Activated T-cell treated with anti-CD3 and anti-CD28 coated beads, Interleukin-2, amount 50 U/mL, for 1 hour (primary cell): ENCODE data around the gene BTBD1.

Experiments
- DNase-seq: peaks from one replicate; pipeline ENCODE4 v3.0.0-alpha.2; 2020

The BTBD1 gene

DNA sequence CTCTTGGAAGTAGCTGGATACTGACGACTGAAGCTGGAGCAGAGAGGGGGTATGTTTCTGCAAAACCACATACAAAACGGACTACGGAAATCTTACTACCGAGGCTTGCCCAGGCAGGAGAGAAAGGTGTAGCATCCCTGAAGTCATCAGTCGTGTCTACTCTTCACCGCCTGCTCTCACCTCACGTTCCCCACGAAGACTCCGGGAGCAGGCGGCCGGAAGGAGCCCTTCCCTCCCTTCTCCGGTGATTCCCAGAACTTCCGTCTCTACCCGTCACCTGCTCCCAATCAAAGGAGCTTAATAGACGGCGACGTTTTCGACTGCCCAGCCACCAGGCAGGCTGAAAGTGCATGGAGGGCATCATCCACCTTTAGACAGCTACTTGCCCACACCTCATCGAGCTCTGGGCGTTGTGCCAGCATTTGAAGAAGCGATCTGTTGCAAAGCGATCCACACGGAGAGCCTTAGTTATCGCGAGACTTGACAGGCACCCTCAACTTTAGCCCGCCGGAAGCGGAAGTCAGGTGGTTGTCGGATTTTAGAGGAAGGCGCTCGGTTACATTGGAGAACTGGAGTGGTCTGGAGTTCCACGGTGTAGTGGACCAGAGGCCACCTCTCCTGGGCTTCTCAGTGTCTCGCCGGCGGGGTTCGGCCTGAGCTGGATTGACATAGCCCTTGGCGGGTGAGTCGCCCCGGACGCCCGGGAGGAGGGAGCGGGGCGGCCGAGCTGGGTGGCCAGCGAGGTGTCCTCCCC is 81.2 kb downstream of the BTBD1 start, which contains the start of gene RAMAC:
RAMAC (plus strand) TSS at position 523 of the 754 bp plus-strand sequence. CDS start 2,809 bp downstream, outside the sequence.
- peak; percentile 86 for DNase-seq

- DNase-seq, result no peak
Observed at GRCh38 chr15:82980981-82981380, 86.1 kb downstream of the BTBD1 start.

DNA sequence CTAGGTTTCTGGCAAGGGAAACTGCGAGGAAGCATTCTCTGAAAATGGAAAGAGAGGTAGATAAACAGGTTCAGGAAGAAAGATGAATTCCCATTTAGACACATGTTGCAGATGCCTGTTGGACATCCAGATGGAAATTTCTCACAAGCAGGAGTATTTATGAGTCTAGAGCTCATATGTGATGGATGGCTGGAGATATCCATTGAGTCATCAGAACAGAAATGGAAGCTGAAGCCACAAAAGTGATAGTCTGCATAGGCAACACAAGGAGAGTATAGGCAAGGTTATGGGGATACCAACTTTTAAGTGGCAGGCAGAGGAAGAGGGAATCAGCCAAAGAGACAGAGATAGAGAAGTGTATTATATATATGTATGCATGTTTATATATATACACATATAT is 87.3 kb downstream of the BTBD1 start:
- no peak for DNase-seq

GRCh38 chr15:82978438-82978837 is 88.6 kb downstream of the BTBD1 start:
- no peak for DNase-seq

DNA sequence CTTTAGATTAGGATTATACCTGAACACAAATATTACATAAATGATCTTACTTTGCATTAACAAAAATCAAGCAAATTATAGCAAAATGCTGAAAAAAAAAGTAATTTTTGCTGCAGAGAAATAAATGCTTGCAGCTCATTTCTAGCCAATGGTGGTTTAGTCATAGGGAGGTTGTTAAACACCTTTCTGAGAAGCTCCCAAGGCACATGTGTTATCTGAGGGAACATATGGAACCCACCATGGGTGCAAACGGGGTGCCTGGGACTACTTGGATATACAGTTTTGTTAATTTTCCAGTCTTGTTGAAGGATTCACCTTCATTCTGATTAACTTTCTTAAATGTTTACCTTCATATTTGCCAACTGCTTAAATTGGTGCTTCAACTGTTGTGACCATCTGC is 90.0 kb downstream of the BTBD1 start:
- no peak for DNase-seq

DNA sequence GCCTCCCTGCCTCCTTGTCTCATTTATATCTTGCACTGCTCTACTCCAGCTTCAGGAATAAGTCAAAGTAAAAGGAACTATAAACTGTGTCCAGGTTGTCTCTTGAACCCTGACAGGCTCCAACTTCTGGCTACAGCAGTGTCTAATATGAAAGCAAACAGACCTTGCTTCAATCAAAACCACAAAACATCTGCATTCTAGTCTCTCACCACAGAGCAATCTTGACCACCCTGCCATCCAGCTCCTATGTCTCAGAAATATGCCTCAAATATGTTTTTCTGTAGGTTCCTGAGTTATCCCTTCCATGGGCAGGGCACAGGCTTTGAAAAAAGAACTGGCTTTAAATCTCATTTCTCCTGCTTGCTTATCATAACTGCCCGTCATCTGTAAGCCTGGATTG is 94.1 kb downstream of the BTBD1 start:
- DNase-seq, result no peak

DNA sequence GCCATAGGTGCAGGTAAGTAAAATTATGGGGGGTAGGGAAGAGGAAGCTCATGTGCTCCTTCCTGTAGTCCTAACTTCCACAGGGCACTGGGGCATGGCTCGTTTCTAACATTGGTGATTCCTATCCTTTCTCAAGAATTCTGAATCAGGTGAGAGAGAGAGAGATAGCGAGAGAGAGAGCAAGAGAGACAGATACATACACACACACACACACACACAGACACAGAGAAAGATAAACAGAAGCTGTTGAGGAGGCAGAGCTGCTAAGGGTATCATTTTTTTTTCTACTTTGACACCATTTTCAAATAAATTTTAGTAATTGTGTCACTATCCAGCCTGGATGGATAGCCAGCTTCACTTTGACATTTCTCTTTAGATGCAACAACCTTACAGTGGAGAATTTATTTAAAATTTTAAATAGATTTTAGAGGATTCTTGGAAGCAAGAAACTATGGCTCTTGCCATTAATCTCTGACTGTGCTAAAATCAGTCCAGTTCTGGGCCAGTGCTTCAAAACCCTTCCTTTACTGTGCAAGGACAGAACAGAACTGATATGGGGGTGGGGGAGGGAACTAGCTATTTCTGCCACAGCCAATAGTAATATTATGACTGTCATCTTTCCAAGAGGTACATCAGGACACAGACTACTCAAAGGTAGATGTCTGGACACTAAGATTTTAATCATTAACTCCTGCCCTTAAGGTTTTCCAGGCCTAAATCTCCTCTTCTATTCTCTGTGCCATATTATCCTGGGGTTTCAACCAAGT is 95.7 kb downstream of the BTBD1 start:
- no peak for DNase-seq

DNA sequence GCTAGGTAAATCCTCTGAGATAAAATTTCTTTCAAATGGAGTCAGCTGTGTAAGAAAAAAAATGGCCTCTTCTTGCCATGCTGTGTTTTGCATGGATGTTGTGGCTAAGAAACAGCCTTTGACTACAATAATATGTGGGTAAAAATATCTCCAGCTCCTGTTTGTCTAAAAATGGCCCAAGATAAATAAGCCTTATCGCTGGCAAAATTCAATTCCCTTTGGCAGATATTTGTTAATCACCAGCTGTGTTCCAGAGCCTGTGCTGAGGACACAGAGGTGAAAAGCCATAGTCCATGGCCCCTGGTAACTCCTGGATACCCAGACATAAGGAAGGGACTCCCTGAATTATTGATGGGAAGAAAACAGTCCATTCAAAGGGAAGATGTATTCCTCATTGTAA is 96.4 kb downstream of the BTBD1 start:
- no peak for DNase-seq

DNA sequence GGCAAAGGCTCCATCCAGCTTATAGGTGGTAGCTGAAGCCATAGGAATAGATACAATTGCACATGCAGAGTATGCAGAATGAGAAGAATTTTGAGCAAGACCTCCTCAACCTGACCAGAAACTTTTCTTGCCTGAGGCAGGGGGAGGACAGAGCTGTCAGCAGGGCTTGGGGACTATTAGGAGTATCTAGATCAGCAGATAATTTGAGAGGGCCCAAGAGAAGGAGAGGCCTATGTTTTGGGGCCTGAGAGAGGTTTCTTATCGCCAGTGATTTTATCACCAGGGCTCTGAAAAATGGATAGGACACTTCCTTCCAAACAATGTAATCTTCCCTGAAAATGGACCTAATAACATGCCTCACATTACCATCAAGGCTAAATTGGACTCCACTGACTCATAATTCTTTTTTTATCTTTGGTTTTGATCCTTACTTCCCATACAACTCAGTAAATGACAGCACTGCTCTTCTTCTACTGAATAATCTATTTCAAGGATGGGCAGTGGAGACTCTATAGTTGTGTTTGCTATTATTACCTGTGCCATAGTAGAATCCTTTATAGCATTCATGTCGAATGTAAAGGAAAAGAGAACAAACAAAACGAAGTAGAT is 96.9 kb downstream of the BTBD1 start:
- DNase-seq, result no peak

DNA sequence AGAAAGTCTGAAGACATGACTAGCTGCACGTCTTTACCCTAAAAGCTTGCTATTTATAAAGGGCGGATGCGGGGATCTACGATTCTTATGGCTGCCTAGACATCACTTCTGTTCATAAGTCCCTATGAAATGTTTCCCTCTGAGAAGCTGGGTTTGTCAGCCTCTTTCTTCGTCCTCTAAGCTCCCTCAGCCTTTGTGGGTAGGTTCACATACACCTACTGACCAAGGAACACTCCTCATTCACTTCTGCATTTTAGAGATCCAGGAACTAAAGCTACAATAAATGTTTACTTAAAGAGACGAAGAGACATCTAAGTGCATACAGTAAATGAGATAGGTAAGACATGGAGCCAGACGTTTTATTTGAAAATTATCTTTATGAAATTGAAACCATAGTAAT is 97.7 kb downstream of the BTBD1 start:
- no peak for DNase-seq

- DNase-seq, result no peak
Observed at GRCh38 chr15:82968066-82968465, 99.0 kb downstream of the BTBD1 start.

DNA sequence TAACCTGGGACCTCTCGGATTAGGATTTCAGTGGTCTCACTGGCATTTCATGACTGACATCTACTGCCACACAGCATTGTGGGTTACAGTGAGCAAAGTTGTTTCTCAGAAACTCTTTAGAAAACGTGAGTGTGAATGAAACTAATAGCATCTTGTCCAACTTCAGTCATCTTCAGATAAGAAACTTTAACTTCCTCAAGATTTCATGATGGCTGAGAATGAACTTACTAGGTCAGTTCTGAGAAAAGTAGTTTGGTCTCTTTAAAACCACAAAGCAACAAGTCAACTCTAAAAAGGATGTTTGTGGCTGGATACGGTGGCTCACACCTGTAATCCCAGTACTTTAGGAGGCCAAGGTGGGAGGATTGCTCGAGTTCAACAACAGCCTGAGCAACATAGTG is 100.4 kb downstream of the BTBD1 start:
- DNase-seq, result no peak
